Natural killer cell (primary cell): ENCODE measurements around the gene CLEC20A. TPM values are rescaled to one million over a fixed set of nuclear protein-coding genes. Genes with fewer than 3 reads are reported as not detected.

Experiments
- ATAC-seq, 3 donors: fragments of 150-1000 bp in 2 of 3; fragments of 200-7000 bp in 1 of 3; cut with Tn5 transposase; 1 replicate in 1 of 3; 2 replicates in 2 of 3; pipeline ENCODE4 v1.10.0; 2021; ENCODE audit warnings: mild to moderate bottlenecking in 2 of 3, moderate library complexity in 2 of 3
- DNase-seq, 2 donors: peaks; one replicate each; pipeline versions ENCODE4 v3.0.0 to v3.0.0-alpha.2; 2013 to 2021; ENCODE audit warnings: mixed read lengths in 1 of 2
- H3K27ac ChIP-seq: one replicate; pipeline ENCODE4 v1.5.1; 2013; ENCODE audit warnings: mild to moderate bottlenecking, low read length
- H3K27me3 ChIP-seq: one replicate; pipeline ENCODE4 v1.6.1; 2013; ENCODE audit warnings: low read length; ENCODE audit not compliant: control insufficient read depth, insufficient read depth
- H3K36me3 ChIP-seq: one replicate; pipeline ENCODE4 v1.6.1; 2013; ENCODE audit warnings: low read length; ENCODE audit not compliant: control insufficient read depth, insufficient read depth
- H3K4me1 ChIP-seq: one replicate; pipeline ENCODE4 v1.6.1; 2013; ENCODE audit warnings: low read length; ENCODE audit not compliant: control insufficient read depth, insufficient read depth
- H3K4me3 ChIP-seq: one replicate; pipeline ENCODE4 v1.5.1; 2013; ENCODE audit warnings: low read length
- H3K9me3 ChIP-seq: one replicate; pipeline ENCODE4 v1.6.1; 2013; ENCODE audit warnings: low read length; ENCODE audit not compliant: control insufficient read depth, insufficient read depth
- H3K27ac Mint-ChIP-seq, 2 donors: one replicate each; pipeline ENCODE4 v1.8.0; 2022; ENCODE audit warnings: mild to moderate bottlenecking in 2 of 2, mixed read lengths in 2 of 2, moderate library complexity in 1 of 2
- H3K27me3 Mint-ChIP-seq, 2 donors: one replicate each; pipeline ENCODE4 v1.8.0; 2022; ENCODE audit warnings: low read depth in 2 of 2, mixed read lengths in 2 of 2
- H3K36me3 Mint-ChIP-seq: one replicate; pipeline ENCODE4 v1.8.0; 2022; ENCODE audit warnings: mixed read lengths
- H3K4me1 Mint-ChIP-seq, 2 donors: one replicate each; pipeline ENCODE4 v1.8.0; 2022; ENCODE audit warnings: mixed read lengths in 2 of 2
- H3K4me3 Mint-ChIP-seq: one replicate; pipeline ENCODE4 v1.8.0; 2022; ENCODE audit warnings: mild to moderate bottlenecking, moderate library complexity, mixed read lengths
- H3K9me3 Mint-ChIP-seq, 2 donors: one replicate each; pipeline ENCODE4 v1.8.0; 2022; ENCODE audit warnings: mixed read lengths in 2 of 2
- WGBS: methylation state at CpG from one replicate; pipeline ENCODE4 v1.1.7; 2013; ENCODE audit warnings: missing lambda C conversion rate; ENCODE audit not compliant: insufficient coverage; 5-methylcytosine and 5-hydroxymethylcytosine counted together
- intact Hi-C: fragments of 100-400 bp; cut with micrococcal nuclease; formaldehyde crosslinking; loops from one replicate; pipeline ENCODE4 v1.14.2; 2022
- total RNA-seq, 4 donors: library from RNA; stranded (reverse); fragments of 120-200 nt in 1 of 4; gene quantifications; one replicate each; pipeline versions ENCODE4 v1.2.3 to v1.2.4, GENCODE V29; 2013 to 2022
- TF ChIP-seq, protein P1 (sequence below): fragments of 200-600 bp; IDR thresholded peaks from one replicate; pipeline ENCODE4 v1.8.0; 2022; ENCODE audit warnings: antibody characterized with exemption

Gene CLEC20A
- total RNA-seq, 3 donors from 2014 or later (not counting 1 experiment from before 2014, with no cell fraction given): not detected

DNA sequence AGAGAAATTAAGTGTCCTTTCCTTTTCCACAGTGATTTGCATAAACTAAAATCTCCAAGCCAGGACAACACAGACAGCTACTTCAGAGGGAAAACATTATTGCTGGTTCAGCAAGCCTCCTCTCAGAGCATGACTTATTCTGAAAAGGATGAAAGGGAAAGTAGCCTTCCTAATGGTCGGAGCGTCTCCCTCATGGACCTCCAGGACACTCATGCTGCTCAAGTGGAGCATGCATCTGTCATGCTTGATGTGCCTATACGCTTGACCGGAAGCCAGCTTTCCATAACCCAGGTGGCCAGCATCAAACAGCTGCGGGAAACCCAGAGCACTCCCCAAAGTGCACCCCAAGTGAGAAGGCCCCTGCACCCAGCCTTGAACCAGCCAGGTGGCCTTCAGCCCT, 39.1 kb downstream of the CLEC20A start:
- Mint-ChIP-seq H3K36me3 (no peaks in the 10 kb centered on the region), H3K27ac (no peak overlapping the region), H3K4me3 (no peak overlapping the region), H3K9me3 (no peaks in the 10 kb centered on the region), H3K4me1 (no peaks in the 10 kb centered on the region), H3K27me3 (no peaks in the 10 kb centered on the region)
- Histone ChIP-seq H3K27ac (no peak overlapping the region), H3K4me1 (no peaks in the 10 kb centered on the region), H3K9me3 (no peaks in the 10 kb centered on the region), H3K36me3 (no peaks in the 10 kb centered on the region), H3K27me3 (no peaks in the 10 kb centered on the region), H3K4me3 (no peak overlapping the region)
- WGBS: 93% methylated on average over 5 of the region's 5 CpGs
- intact Hi-C loops: no loop called here
- ATAC-seq (no peak), DNase-seq (no peak)
- TF ChIP-seq, protein P1, sequence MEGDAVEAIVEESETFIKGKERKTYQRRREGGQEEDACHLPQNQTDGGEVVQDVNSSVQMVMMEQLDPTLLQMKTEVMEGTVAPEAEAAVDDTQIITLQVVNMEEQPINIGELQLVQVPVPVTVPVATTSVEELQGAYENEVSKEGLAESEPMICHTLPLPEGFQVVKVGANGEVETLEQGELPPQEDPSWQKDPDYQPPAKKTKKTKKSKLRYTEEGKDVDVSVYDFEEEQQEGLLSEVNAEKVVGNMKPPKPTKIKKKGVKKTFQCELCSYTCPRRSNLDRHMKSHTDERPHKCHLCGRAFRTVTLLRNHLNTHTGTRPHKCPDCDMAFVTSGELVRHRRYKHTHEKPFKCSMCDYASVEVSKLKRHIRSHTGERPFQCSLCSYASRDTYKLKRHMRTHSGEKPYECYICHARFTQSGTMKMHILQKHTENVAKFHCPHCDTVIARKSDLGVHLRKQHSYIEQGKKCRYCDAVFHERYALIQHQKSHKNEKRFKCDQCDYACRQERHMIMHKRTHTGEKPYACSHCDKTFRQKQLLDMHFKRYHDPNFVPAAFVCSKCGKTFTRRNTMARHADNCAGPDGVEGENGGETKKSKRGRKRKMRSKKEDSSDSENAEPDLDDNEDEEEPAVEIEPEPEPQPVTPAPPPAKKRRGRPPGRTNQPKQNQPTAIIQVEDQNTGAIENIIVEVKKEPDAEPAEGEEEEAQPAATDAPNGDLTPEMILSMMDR: no peak

DNA sequence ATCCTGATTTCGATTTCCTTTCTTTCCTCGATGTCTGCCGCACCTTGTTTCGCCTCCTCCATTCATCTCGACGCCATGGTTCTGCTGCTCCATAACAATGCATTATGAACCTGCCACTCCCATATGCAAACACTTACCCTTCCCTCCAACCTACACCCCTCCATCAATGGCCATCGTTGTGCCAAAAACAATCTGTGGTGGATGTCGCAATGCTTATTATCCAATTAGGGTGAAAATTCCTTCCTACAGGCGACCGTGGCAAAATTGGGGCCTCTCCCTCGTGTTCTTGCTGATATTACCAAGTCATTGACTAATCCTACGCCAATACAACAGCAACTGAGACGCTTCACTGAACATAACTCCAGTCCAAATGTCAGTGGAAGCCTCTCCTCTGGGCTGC, 40.3 kb downstream of the CLEC20A start:
- intact Hi-C loops: no loop called here

DNA sequence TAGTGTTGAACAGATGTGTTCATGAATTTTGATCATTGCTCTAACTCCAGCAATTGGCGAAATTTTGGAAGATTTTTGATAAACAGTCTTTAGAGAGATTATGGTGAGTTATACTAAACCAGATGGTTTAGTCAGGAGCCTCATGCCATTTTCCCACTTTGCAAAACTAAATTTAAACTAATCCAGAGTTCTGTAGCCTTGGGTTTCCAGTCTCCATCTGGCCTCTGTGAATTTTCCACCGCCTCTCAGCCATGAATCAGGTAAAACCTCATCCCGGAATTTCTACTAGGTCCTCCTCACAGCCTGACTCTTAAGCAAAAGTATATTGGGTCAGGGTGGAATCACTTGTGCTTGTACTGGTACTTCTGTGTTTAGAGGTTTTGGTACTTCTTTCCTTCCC, 44.8 kb downstream of the CLEC20A start:
- H3K9me3 Mint-ChIP-seq: peaks cover 0 to 2% of the 10 kb centered on the region in 2 donors
- DNase-seq: no peak
- no peaks in the 10 kb centered on the region for H3K36me3 Mint-ChIP-seq
- intact Hi-C loops: no loop called here
- H3K27ac ChIP-seq: no peak overlapping the region
- TF ChIP-seq, protein P1: no peak
- no peak for ATAC-seq
- H3K27ac Mint-ChIP-seq: no peak overlapping the region
- no peaks in the 10 kb centered on the region for H3K9me3 ChIP-seq
- H3K27me3 ChIP-seq: no peaks in the 10 kb centered on the region
- no peaks in the 10 kb centered on the region for H3K4me1 ChIP-seq
- H3K4me3 ChIP-seq: no peak overlapping the region
- H3K27me3 Mint-ChIP-seq: peaks cover 0 to 9% of the 10 kb centered on the region in 2 donors
- no peak overlapping the region for H3K4me3 Mint-ChIP-seq
- no peaks in the 10 kb centered on the region for H3K36me3 ChIP-seq
- no peaks in the 10 kb centered on the region for H3K4me1 Mint-ChIP-seq
- WGBS: 88% methylated on average over 3 of the region's 3 CpGs

More for the DNA sequence above, 40.3 kb downstream of the CLEC20A start:
- 89% methylated on average over 13 of the region's 13 CpGs for WGBS
- Mint-ChIP-seq H3K4me1 (no peaks in the 10 kb centered on the region), H3K27ac (no peak overlapping the region), H3K4me3 (no peak overlapping the region), H3K36me3 (no peaks in the 10 kb centered on the region), H3K27me3 (no peaks in the 10 kb centered on the region), H3K9me3 (no peaks in the 10 kb centered on the region)
- H3K4me1 ChIP-seq: no peaks in the 10 kb centered on the region
- no peak for DNase-seq
- TF ChIP-seq, protein P1: no peak
- ATAC-seq: no peak
- H3K27me3 ChIP-seq: no peaks in the 10 kb centered on the region
- no peaks in the 10 kb centered on the region for H3K9me3 ChIP-seq
- no peak overlapping the region for H3K4me3 ChIP-seq
- H3K27ac ChIP-seq: no peak overlapping the region
- H3K36me3 ChIP-seq: no peaks in the 10 kb centered on the region

GRCh38 chr1:178451529-178451928, 45.2 kb downstream of the CLEC20A start:
- Histone ChIP-seq H3K27ac (no peak overlapping the region), H3K36me3 (no peaks in the 10 kb centered on the region), H3K27me3 (no peaks in the 10 kb centered on the region), H3K4me1 (no peaks in the 10 kb centered on the region), H3K4me3 (no peak overlapping the region), H3K9me3 (no peaks in the 10 kb centered on the region)
- TF ChIP-seq, protein P1: no peak
- Mint-ChIP-seq H3K9me3 (peaks cover 0 to 4% of the 10 kb centered on the region in 2 donors), H3K36me3 (no peaks in the 10 kb centered on the region), H3K27ac (no peak overlapping the region), H3K4me1 (no peaks in the 10 kb centered on the region), H3K4me3 (no peak overlapping the region), H3K27me3 (peaks cover 0 to 9% of the 10 kb centered on the region in 2 donors)
- intact Hi-C loops: no loop called here
- WGBS: 92% methylated on average over 2 of the region's 3 CpGs
- no peak for ATAC-seq
- DNase-seq: no peak
